Measurements from ENCODE around the gene PID1. TPM values are rescaled to one million over a fixed set of nuclear protein-coding genes. Genes with fewer than 3 reads are reported as not detected.

Gene PID1
- total RNA-seq, 1 experiment from 2014 or later: 2.6 TPM

- TF ChIP-seq AR (CRISPR knock-in tag; IDR thresholded peaks at IDR 0.05): no peak
- no peak for TF ChIP-seq MXD4 (CRISPR knock-in tag; IDR thresholded peaks at IDR 0.05; ENCODE audit: borderline replicate concordance)
- TF ChIP-seq USF1 (CRISPR knock-in tag; IDR thresholded peaks at IDR 0.05): no peak
Measured at GRCh38 chr2:229221641-229222040, 49.4 kb downstream of the PID1 start (continued).

- CTCF ChIA-PET: no interaction called here
- H3K4me1 Mint-ChIP-seq: no peaks in the 10 kb centered on the region
- POLR2A ChIA-PET: no interaction called here
Measured at GRCh38 chr2:229220254-229220653, 50.8 kb downstream of the PID1 start.

GRCh38 chr2:229218329-229218921, 52.7 kb downstream of the PID1 start:
- no peaks in the 10 kb centered on the region; the same call in 1 of the 2 replicates for H3K27me3 Mint-ChIP-seq (ENCODE audit: low read depth)
- no peaks in the 10 kb centered on the region for H3K4me1 Mint-ChIP-seq
- no peak overlapping the region for H3K27ac Mint-ChIP-seq
- DNase-seq (ENCODE audit: low spot score) (no peak), ATAC-seq (no peak)
- H3K4me3 Mint-ChIP-seq: no peak overlapping the region
- CTCF ChIA-PET: no interaction called here
- TF ChIP-seq ZBTB21 (CRISPR knock-in tag; IDR thresholded peaks at IDR 0.05; ENCODE audit: borderline replicate concordance): no peak
- TF ChIP-seq ZNF138 (CRISPR knock-in tag; conservative IDR thresholded peaks at IDR 0.05): no peak
- no peak for TF ChIP-seq KAT7 (CRISPR knock-in tag; IDR thresholded peaks at IDR 0.05; ENCODE audit: borderline replicate concordance)
- TF ChIP-seq AFF4 (CRISPR knock-in tag; IDR thresholded peaks at IDR 0.05; ENCODE audit: borderline replicate concordance): no peak
- no peak for TF ChIP-seq SOX15 (CRISPR knock-in tag; IDR thresholded peaks at IDR 0.05)
- TF ChIP-seq TCF7 (CRISPR knock-in tag; IDR thresholded peaks at IDR 0.05; ENCODE audit: low read depth): no peak
- peaks cover 20% of the 10 kb centered on the region for H3K9me3 Mint-ChIP-seq
- POLR2A ChIA-PET: no interaction called here
- no peaks in the 10 kb centered on the region for H3K36me3 Mint-ChIP-seq

More at GRCh38 chr2:229220254-229220653, 50.8 kb downstream of the PID1 start:
- ATAC-seq (no peak), DNase-seq (ENCODE audit: low spot score) (no peak)
- Mint-ChIP-seq H3K27me3 (ENCODE audit: low read depth) (no peaks in the 10 kb centered on the region), H3K27ac (no peak overlapping the region), H3K9me3 (peaks cover 20% of the 10 kb centered on the region), H3K36me3 (no peaks in the 10 kb centered on the region), H3K4me3 (no peak overlapping the region)
- no peak for TF ChIP-seq NR1H2 (CRISPR knock-in tag; IDR thresholded peaks at IDR 0.05)

- no peak for ATAC-seq
- CTCF ChIA-PET: no interaction called here
- no peaks in the 10 kb centered on the region; the same call in 1 of the 2 replicates for H3K27me3 Mint-ChIP-seq (ENCODE audit: low read depth)
- peaks cover 3% of the 10 kb centered on the region; the same call in 1 of the 2 replicates for H3K36me3 Mint-ChIP-seq
- H3K4me3 Mint-ChIP-seq: no peak overlapping the region
- POLR2A ChIA-PET: no interaction called here
- H3K4me1 Mint-ChIP-seq: peaks cover 17% of the 10 kb centered on the region
- H3K27ac Mint-ChIP-seq: no peak overlapping the region
- peaks cover 8% of the 10 kb centered on the region for H3K9me3 Mint-ChIP-seq
- DNase-seq (ENCODE audit: low spot score): no peak
- TF ChIP-seq ZNF138 (CRISPR knock-in tag; conservative IDR thresholded peaks at IDR 0.05): no peak
- TF ChIP-seq CREB1 (CRISPR knock-in tag; IDR thresholded peaks at IDR 0.05): no peak
- TF ChIP-seq ATF2 (CRISPR knock-in tag; IDR thresholded peaks at IDR 0.05; ENCODE audit: borderline replicate concordance, low read depth): no peak
- no peak for TF ChIP-seq ZSCAN18 (CRISPR knock-in tag; IDR thresholded peaks at IDR 0.05)
- no peak for TF ChIP-seq GTF2I (CRISPR knock-in tag; conservative IDR thresholded peaks at IDR 0.05)
- no peak for TF ChIP-seq TCF7 (CRISPR knock-in tag; IDR thresholded peaks at IDR 0.05; ENCODE audit: low read depth)
- TF ChIP-seq FOXP1 (CRISPR knock-in tag; IDR thresholded peaks at IDR 0.05; ENCODE audit: borderline replicate concordance): no peak
- no peak for TF ChIP-seq NFATC4 (CRISPR knock-in tag; IDR thresholded peaks at IDR 0.05)
- TF ChIP-seq RELA (CRISPR knock-in tag; IDR thresholded peaks at IDR 0.05; ENCODE audit: borderline replicate concordance): no peak
- TF ChIP-seq ZNF423 (CRISPR knock-in tag; IDR thresholded peaks at IDR 0.05): no peak
- TF ChIP-seq CDX4 (CRISPR knock-in tag; IDR thresholded peaks at IDR 0.05; ENCODE audit: borderline replicate concordance): no peak
Measured at GRCh38 chr2:229212241-229212640, 58.8 kb downstream of the PID1 start.
